Esophagus squamous epithelium (tissue), 4 donors: Measurements from ENCODE around the gene FOXA3.

Experiments used
- CTCF ChIP-seq, 6 experiments: fragments of 450-650 bp in 4 of 6; fragments of 200-600 bp in 2 of 6; sonication (generic) in 2 of 6; IDR thresholded peaks; one replicate each; pipeline ENCODE4 v1.5.1; 2016 to 2019; ENCODE audit warnings: antibody characterized with exemption in 6 of 6, mild to moderate bottlenecking in 4 of 6, moderate library complexity in 4 of 6
- POLR2A ChIP-seq, 4 donors: fragments of 450-650 bp; IDR thresholded peaks; one replicate each; pipeline ENCODE4 v1.6.1; 2017; ENCODE audit warnings: antibody characterized with exemption in 4 of 4, mild to moderate bottlenecking in 4 of 4, moderate library complexity in 3 of 4

- TF ChIP-seq CTCF (IDR thresholded peaks at IDR 0.05) (no peak), POLR2A (IDR thresholded peaks at IDR 0.05) (no peak)
These were observed 11.1 kb upstream of the FOXA3 start for GRCh38 chr19:45852983-45853382.
